ENCODE measurements around the gene SOX18.
"Not testable (repeated sequence)": the region's sequence is repeated elsewhere in the genome, so short reads cannot be mapped to it uniquely, and the experiment has no call there.

The SOX18 gene

DNA sequence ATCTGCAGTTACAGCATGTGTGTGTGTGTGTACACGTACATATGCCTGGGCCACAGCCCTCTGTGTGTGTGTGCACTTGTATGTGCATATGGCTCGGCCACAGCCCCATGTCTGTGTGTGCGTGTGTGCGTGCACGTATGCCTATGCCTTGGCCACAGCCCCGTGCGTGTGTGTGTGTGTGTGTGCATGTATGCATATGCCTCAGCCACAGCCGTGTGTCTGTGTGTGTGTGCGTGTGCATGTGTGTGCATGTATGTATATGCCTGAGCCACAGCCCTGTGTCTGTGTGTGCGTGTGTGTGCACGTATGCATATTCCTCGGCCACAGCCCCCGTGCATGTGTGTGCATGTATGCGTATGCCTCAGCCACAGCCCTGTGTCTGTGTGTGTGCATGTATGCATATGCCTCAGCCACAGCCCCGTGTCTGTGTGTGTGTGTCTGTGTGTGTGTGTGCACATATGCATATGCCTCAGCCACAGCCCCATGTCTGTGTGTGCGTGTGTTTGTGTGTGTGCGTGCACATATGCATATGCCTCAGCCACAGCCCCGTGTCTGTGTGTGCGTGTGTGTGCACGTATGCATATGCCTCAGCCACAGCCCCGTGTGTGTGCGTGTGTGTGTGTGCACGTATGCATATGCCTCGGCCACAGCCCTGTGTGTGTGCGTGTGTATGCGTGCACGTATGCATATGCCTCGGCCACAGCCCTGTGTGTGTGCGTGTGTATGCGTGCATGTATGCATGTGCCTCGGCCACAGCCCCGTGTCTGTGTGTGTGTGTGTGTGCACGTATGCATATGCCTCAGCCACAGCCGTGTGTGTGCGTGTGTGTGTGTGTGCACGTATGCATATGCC lies 28.1 kb downstream of the SOX18 start:
- DNase-seq (ENCODE audit: low read depth): no peak

DNA sequence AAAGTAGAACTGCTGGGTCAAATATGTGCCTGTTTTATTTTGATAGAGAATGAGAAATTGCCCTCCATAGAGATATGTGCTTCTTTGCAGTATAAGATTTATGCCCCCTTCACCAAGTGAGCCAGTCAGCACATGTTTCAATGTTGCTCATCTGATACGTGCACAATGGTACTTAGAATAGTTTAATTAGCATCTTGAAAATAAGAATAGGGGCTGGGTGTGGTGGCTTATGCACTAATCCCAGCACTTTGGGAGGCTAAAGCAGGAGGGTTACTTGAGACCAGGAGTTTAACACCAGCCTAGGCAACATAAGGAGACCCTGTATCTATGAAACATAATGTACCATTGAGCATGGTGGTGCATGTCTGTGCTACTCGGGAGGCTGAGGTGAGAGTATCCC lies 33.8 kb downstream of the SOX18 start:
- DNase-seq (ENCODE audit: low read depth): no peak

DNA sequence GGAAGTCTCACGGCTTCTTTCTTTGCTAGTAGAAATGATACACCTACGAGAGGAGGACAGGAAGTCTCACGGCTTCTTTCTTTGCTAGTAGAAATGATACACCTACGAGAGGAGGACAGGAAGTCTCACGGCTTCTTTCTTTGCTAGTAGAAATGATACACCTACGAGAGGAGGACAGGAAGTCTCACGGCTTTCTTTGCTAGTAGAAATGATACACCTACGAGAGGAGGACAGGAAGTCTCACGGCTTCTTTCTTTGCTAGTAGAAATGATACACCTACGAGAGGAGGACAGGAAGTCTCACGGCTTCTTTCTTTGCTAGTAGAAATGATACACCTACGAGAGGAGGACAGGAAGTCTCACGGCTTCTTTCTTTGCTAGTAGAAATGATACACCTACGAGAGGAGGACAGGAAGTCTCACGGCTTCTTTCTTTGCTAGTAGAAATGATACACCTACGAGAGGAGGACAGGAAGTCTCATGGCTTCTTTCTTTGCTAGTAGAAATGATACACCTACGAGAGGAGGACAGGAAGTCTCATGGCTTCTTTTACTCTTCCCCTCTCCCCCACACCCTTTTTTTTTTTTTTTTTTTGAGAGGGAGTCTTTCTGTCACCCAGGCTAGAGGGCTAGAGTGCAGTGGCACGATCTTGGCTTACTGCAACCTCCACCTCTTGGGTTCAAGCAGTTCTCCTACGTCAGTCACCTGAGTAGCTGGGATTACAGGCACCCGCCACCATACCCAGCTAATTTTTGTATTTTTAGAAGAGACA lies 36.9 kb downstream of the SOX18 start:
- DNase-seq (ENCODE audit: low read depth): not testable (repeated sequence)

DNA sequence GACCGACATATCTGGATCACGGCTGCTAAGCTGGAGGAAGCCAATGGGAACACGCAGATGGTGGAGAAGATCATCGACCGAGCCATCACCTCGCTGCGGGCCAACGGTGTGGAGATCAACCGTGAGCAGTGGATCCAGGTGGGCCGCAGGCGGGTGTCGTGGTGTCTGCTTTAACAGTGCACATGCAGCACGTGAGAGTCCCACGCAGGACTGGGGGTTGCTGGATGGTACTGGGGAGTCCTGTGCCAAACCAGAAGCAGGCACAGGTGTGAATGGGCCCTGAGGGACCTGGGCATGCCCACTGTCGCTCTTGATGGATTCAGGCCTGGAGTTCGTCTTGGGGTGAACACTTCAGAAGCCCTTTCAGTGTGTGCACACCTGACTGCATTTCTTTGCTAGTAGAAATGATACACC lies 38.1 kb downstream of the SOX18 start:
- DNase-seq (ENCODE audit: low read depth): no peak

GRCh38 chr20:64010711-64011237 lies 38.7 kb downstream of the SOX18 start:
- peak; percentile 72 for DNase-seq (ENCODE audit: low read depth)

DNA sequence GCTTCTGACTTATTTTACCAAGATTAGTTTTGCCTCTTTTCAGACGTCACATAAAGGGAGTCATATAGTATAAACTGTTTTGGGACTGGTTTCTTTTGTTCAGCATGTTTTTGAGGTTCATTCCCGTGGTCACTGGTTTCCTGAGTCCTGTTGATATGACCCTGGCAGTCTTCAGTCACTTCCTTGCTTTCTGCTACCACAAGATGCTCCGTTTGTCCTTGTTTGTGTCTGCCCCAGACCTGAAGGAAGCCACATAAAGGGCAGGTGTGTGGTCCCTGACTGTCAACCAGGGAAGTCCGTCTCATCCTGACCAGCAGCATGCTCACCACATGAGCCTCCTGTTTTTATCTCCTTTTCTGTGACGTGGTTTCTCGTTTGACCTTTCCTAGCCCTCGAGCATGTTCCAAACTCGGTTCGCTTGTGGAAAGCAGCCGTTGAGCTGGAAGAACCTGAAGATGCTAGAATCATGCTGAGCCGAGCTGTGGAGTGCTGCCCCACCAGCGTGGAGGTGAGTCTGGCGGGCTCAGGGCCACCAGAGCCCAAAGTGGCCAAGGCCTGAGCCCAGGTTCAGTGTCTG lies 39.5 kb downstream of the SOX18 start:
- DNase-seq (ENCODE audit: low read depth): no peak

DNA sequence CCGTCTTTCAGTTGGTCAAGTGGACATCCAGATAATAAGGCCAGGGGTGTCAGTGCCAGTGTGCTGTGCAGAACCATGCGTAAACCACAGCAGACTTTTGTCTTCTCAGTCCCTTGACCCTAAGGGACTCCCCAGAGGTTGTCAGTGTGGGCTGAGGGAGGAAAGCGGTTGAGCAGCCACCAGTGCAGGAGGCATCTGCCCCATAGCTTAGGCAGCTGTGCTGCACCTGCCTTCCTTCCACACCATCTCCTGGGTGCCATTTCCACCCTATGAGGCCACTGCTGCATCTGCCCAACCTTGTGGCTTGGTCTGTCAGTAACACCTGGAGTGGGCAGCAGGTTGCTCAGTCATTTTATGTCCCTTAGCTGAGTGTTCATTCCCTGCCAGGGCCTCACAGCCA lies 42.5 kb downstream of the SOX18 start:
- DNase-seq (ENCODE audit: low read depth): no peak

DNA sequence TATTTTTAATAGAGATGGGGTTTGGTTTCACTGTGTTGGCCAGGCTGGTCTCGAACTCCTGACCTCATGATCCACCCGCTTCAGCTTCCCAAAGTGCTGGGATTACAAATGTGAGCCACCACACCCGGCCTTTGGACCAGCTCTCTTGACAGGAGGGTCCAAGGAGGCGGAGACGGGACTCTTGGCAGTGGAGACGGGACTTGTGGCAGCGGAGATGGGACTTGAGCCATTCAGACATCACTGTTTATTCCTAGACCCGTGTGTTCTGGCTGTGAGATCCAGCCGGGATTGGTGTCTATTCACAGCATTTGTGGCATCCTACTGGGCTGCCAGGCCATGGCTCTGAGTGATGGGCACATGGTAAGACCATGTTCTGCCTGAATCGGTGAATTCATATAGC lies 42.9 kb downstream of the SOX18 start:
- no peak for DNase-seq (ENCODE audit: low read depth)

- DNase-seq (ENCODE audit: low read depth): peak; percentile 26
Observed at GRCh38 chr20:64005394-64005793, 44.0 kb downstream of the SOX18 start.

DNA sequence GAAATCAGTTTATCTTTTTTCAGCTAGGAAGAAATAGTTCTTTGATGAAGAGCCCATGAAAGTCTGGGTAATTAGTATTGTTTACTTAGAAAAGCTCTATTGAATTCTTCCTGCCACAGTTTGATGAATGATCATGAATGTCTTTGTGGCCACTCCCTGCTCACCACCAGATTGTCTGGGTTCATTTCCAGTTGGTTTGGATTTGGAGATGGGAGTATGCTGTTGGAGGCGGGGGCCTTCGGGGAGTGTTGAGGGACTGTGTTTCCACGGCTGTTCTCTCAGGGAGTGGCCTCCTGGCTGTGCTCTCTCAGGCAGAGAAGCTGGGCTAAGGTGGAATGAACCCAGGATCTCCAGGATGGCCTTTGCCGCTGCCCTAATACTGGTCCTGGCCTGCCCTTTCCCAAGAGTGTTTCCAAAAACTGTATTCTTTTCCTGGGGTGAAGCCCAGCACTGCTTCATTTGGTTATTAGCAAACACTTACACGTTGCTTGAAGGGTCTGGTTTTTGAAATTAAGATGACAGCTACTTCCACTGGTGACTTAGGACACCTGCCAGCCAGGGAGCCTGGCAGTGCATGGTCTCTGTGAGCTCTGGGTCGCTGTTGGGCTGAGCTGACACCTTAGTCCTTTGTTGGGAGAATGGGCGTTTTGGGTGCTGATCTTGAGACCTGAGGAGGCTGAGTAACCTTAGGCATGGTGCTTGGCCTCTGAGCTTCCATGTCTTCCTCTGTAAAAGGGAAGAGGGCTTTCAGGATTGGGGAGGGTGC lies 45.3 kb downstream of the SOX18 start:
- no peak for DNase-seq (ENCODE audit: low read depth)

DNA sequence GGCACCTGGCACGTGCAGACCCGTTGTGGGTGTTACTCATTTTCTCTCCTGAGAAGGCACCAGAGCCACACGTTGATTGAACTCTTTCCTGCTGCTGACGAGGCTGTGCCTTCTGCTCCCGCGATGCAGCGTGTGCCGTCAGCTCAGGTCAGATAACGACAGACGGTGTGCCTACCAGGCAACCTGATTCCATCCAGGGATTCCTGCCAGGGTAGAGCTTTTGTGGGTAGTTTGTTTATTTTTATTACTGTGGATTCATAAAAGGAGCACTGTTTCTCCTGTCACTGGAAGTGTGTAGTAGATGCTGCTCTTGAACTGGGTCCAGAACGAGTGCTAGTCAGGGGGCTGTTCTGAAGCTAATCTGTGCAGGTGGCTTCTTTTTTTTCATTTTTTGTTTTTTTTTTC lies 47.8 kb downstream of the SOX18 start:
- no peak for DNase-seq (ENCODE audit: low read depth)

- no peak for DNase-seq (ENCODE audit: low read depth)
Observed at GRCh38 chr20:64000906-64001305, 48.5 kb downstream of the SOX18 start.

Data from fibroblast of gingiva (primary cell).